LNCaP clone FGC (cell line): ENCODE results near the gene TTLL5.
"Not testable (repeated sequence)": the region's sequence is repeated elsewhere in the genome, so short reads cannot be mapped to it uniquely, and the experiment has no call there.

Experiments used
- DNase-seq: peaks from one replicate; pipeline ENCODE4 v3.0.0-alpha.2; 2011; ENCODE audit warnings: low read depth
- H3K4me3 ChIP-seq: 2 replicates; pipeline ENCODE4 v1.5.1; 2011; ENCODE audit warnings: mild to moderate bottlenecking, low read depth, low read length, control low read depth
- TF ChIP-seq, protein P1 (sequence below): IDR thresholded peaks from 2 replicates; pipeline ENCODE4 v1.5.1; 2012; ENCODE audit warnings: mild to moderate bottlenecking; ENCODE audit not compliant: control insufficient read depth, insufficient read depth; ENCODE audit errors: extremely low read depth

The TTLL5 gene

DNA sequence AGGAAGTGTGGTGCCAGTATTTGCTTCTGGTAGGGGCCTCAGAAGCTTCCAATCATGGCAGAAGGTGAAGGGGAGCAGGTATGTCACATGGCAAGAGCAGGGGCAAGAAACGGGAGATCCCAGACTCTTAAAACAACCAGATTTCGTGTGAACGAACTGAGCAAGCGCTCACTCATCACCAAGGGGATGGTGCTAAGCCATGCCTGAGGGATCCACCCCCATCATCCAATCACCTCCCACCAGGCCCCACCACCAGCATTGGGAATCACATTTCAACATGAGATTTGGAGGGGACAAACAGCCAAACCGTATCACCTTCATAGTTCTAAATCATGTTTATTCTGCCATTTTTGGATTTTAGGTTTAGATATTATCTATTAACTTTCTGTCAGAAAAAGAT, 179.9 kb downstream of the TTLL5 start:
- TF ChIP-seq, protein P1, sequence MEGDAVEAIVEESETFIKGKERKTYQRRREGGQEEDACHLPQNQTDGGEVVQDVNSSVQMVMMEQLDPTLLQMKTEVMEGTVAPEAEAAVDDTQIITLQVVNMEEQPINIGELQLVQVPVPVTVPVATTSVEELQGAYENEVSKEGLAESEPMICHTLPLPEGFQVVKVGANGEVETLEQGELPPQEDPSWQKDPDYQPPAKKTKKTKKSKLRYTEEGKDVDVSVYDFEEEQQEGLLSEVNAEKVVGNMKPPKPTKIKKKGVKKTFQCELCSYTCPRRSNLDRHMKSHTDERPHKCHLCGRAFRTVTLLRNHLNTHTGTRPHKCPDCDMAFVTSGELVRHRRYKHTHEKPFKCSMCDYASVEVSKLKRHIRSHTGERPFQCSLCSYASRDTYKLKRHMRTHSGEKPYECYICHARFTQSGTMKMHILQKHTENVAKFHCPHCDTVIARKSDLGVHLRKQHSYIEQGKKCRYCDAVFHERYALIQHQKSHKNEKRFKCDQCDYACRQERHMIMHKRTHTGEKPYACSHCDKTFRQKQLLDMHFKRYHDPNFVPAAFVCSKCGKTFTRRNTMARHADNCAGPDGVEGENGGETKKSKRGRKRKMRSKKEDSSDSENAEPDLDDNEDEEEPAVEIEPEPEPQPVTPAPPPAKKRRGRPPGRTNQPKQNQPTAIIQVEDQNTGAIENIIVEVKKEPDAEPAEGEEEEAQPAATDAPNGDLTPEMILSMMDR = no peak

GRCh38 chr14:75842551-75842950, 181.5 kb downstream of the TTLL5 start:
- no peak for DNase-seq
- H3K4me3 ChIP-seq = no peak overlapping the region
- TF ChIP-seq, protein P1 = no peak

More for the DNA sequence above, 179.9 kb downstream of the TTLL5 start:
- no peak overlapping the region for H3K4me3 ChIP-seq
- no peak for DNase-seq

GRCh38 chr14:75844486-75844885, 183.4 kb downstream of the TTLL5 start:
- TF ChIP-seq, protein P1 = no peak
- DNase-seq = no peak
- no peak overlapping the region for H3K4me3 ChIP-seq

DNA sequence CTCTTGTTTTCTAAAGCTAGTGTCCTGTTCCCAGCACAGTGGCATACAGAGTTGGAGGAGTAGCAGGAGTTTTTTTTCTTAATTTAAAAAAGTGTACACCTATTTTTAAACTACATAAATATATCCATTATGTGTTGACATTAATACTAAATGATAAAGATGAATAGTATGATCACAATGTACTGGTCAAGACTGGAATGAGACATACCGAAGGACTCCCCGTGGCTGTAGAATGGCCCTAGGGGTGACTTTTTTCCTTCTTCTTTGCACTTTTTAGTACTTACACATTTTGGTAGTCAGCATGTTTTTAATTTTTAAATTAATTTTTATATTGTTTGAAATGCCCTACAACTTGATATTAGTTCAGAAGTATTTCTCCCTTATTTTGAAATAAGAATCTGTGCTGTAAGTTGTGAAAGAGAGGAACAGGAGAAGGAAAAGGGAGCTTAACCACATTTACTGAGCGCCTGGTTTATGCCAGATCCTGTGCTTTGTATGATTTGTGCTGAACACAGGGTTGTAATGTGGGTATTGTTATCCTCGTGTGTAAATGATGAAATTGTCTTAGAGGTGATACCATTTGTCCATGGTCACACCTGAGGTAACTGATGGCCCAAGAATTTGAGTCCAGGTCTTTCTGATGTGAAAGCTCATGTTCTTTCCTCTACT, 184.2 kb downstream of the TTLL5 start:
- TF ChIP-seq, protein P1 = no peak
- no peak overlapping the region for H3K4me3 ChIP-seq
- no peak for DNase-seq

- not testable (repeated sequence) for H3K4me3 ChIP-seq, DNase-seq
These were observed 185.6 kb downstream of the TTLL5 start for GRCh38 chr14:75846694-75847093.

GRCh38 chr14:75847584-75847983, 186.5 kb downstream of the TTLL5 start:
- H3K4me3 ChIP-seq = no peak overlapping the region
- TF ChIP-seq, protein P1 = no peak
- DNase-seq = no peak

GRCh38 chr14:75848167-75848913, 187.3 kb downstream of the TTLL5 start:
- DNase-seq = no peak
- TF ChIP-seq, protein P1 = no peak

More at GRCh38 chr14:75848167-75848913, 187.3 kb downstream of the TTLL5 start:
- no peak overlapping the region for H3K4me3 ChIP-seq
